HG03342 (cell line): Measurements from ENCODE around the gene KIF24.
"Not testable (repeated sequence)": the region's sequence is repeated elsewhere in the genome, so short reads cannot be mapped to it uniquely, and the experiment has no call there.

ENCODE experiments used
- ATAC-seq: cut with Tn5 transposase; IDR thresholded peaks from one replicate; pipeline ENCODE4 v1.9.1; 2021; ENCODE audit warnings: mild to moderate bottlenecking, moderate library complexity; ENCODE audit not compliant: unreplicated experiment

KIF24 gene

GRCh38 chr9:34328987-34329832 is at the start of gene KIF24, which contains the start of gene NUDT2:
TSS of gene KIF24 (minus strand) at chr9:34329268. CDS start at chr9:34311346, 17,922 bp downstream.
TSS of gene NUDT2 (plus strand) at chr9:34329569. CDS start at chr9:34339040, 9,471 bp downstream.
- ATAC-seq, result peak; percentile 92

DNA sequence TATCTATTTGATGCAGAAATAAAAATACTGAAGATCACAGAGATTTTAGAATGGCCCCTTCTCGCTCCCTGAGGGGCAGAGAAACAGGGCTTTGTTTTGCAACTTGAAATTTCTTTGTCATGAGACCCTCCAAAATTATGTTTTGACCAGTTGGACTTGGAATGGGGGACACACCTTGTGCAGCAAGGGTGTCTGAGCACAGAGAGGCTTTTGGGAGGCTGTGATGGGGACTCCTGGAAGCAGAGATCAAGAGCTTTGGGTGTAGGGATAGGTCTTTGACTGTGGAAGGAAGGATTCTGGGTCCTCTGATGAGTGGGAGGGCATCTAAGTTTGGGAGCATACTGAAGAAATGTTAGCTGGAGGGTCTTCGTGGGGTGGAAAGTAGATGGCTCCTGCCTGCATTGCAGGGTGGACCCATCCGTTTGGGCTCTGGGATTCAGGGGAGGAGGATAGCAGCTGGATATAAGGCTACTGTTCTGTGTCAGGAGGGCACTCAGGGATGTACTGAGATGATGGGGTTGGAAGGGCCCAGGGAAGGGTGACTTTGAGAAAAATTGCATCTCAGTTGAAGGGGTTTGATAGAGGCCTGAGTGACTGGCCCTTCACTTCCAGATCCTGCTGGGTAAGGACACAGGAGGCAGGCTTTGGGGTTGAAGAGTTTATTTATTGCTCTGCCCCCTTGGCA is 49.5 kb upstream of the KIF24 start:
- ATAC-seq, result no peak

- no peak for ATAC-seq
Observed at GRCh38 chr9:34377404-34377746, 48.3 kb upstream of the KIF24 start.

- ATAC-seq, result peak; percentile 87
Observed at GRCh38 chr9:34376596-34377403, 47.7 kb upstream of the KIF24 start, which contains the start of gene MYORG. TSS of gene MYORG (minus strand) at chr9:34376898. CDS start at chr9:34372943, 3,955 bp downstream.

- no peak for ATAC-seq
Observed at GRCh38 chr9:34375901-34376595, 47.0 kb upstream of the KIF24 start.

DNA sequence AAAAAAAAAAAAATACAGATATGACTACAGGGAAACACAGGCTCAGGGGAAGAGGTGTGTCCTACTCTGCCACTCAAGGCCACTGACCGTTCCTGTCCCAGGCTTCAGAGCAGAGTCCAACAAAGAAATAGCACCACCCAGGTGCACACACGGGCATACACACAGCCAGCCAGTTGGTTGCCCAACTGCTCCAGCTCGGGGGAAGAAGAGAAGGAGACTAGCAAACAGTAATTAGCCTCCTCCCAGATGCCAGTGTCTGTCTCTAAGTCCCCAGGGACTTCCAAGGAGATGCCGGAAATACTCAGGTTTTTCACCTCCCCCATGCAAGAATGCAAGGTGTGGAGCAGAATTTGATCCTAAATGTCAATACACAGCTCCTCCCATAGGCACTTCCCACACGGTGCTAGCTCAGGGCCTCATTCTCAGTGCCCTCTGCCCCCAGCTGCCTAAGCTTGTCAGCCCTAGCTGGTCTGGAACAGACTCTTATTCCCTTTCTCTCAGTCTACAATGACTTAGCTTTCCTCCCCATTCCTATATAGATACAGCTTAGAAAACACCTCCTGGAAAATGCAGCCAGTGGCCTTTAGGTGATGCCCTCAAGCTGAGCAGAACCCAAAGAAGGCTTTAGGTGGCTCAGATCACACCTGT is 46.0 kb upstream of the KIF24 start:
- no peak for ATAC-seq

DNA sequence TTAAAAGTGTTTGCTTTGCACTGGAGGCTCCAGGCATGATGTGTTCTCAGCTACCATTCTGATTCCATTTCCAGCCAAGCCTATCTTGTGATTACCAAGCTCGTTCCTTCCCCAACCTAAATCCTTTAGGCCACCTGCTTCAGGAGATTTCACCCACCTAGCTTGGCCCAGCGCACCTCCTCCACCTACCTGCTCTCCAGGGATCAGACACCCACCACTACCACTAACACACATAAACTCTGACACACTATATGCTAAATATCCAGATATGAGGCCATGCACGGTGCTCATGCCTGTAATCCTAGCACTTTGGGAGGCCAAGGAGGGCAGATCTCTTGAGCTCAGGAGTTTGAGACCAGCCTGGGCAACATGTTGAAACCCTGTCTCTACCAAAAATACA is 45.3 kb upstream of the KIF24 start:
- ATAC-seq, result no peak

GRCh38 chr9:34373749-34374148 is 44.7 kb upstream of the KIF24 start:
- no peak for ATAC-seq

GRCh38 chr9:34372467-34373011 is 43.5 kb upstream of the KIF24 start:
- no peak for ATAC-seq

GRCh38 chr9:34371886-34372466 is 42.9 kb upstream of the KIF24 start:
- ATAC-seq, result no peak

DNA sequence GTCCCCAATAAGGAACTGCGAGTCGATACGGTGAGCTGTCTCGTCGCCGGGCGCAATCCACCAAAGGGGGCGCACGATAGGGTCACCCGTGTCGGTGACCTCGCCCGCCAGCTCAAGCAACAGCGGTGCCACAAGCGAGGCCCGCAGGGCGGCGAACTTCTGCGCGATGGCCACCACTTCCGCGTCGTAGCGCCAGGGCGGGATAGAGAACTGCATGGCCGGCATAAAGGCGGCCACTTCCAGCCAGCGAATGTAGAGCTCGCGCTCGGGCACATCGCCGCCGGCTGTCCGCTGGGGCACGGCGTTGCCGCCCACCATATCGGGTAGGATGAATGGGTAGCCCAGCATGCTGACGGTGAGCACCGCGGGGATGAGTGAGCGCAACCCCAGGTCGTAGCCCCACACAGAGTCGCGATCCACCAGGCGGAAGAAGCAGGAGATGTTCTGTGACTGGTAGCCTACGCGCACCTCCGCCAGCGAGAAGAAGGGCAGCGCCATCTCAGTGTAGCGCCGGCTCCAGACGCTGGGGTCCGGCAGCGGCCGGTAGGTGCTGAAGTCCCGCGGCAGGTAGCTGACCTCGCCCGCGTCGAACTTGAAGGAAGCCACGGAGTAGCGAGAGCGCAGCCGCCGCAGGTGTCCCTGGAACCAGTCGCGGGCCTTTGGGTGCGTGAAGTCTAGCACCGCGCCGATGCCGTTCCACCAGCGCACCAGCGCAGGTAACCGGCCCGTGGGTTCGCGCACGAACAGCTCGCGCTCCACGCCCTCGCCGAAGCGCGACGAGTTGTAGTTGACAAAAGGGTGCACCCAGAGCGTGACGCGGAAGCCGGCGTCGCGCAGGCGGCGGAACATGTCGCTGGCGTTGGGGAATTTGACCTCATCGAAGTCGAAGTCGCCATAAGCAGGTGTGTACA is 42.2 kb upstream of the KIF24 start:
- no peak for ATAC-seq

- ATAC-seq, result no peak
Observed at GRCh38 chr9:34370335-34370969, 41.4 kb upstream of the KIF24 start.

DNA sequence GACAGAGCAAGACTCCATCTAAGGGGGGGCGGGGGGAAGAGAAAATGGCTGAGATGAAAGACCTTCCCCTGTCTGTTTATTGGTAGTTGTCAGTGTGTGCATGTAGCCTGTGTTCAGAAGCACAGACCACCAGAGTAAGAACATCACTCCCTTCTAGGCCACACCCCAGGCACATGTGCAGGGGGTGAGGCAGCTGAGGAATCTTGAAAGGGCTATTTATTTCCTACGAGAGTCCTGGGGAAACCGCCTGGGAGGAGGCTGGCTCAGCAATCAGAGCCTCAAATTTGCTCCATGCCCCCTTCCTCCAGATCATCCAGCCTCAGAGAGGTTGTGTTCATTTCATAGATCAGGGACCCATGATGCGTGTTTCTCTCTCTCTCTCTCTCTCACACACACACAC is 40.6 kb upstream of the KIF24 start:
- ATAC-seq, result no peak

DNA sequence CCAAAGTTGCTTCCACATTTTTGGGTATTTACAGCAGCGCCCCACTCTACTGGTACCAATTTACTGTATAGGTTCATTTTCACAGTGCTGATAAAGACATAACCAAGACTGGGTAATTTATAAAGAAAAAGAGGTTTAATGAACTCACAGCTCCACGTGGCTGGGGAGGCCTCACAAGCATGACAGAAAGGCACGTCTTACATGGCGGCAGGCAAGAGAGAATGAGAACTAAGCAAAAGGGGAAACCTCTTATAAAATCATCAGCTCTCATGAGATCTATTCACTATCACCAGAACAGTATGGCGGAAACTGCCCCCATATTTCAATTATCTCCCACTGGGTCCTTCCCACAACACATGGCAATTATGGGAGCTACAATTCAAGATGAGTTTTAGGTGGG is 39.7 kb upstream of the KIF24 start:
- ATAC-seq, result not testable (repeated sequence)

GRCh38 chr9:34367751-34368410 is 38.8 kb upstream of the KIF24 start:
- ATAC-seq, result not testable (repeated sequence)

GRCh38 chr9:34366365-34366764 is 37.3 kb upstream of the KIF24 start:
- no peak for ATAC-seq

DNA sequence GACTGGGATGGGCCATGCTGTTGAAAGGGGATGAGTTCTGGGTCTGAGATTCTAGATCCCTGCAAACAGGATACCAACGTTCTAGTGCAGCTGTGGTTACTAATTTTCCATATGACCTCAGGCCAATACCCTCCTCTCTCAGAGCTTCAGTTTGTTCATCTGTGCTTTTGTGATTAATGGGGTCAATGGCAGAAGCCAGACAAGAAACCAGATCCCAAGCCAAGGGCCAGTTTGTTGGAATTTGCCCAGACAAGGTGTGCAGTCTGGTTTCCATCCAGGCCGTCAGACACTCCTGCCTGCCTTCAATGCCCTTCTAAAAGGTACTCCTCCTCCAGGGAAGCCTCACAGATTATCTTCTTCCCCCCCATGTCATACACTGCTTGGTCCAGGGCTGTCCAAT is 36.2 kb upstream of the KIF24 start:
- no peak for ATAC-seq
